ENCODE measurements around the gene RAB17. TPM values are rescaled to one million over a fixed set of nuclear protein-coding genes. Genes with fewer than 3 reads are reported as not detected.

The RAB17 gene
- total and polyA plus RNA-seq, 2 of the 8 experiments (the other 6 are each of a cell fraction or from before 2014, with no cell fraction given): 42.6 to 83.4 TPM

DNA sequence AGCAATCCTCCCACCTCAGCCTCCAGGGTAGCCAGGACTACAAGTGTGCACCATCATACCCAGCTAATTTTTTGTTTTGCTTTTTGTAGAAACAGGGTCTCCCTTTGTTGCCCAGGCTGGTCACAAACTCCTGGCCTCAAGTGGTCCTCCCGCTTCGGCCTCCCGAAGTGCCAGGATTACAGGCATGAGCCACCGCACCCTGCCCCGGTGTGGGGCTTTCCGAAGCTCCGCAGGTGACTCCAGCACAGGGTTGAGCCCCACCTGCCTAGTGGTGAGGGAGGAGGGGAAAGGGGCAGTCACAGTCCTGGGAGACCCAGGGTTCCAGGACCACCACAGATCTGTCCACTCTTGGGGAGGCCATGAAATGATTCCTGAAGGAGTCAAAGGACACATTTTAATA, 19.0 kb downstream of the RAB17 start:
- WGBS, 2 experiments (ENCODE audit: extremely low coverage in 1 of 2, insufficient coverage in 1 of 2, insufficient read length in 1 of 2, insufficient replicate concordance in 2 of 2, low coverage in 1 of 2, low lambda C conversion rate in 2 of 2, missing lambda C conversion rate in 1 of 2): 84% methylated on average over 7 of the region's 7 CpGs; no CpG with 5 or more reads in 1 of the 2 experiments
- Histone ChIP-seq H3K79me2 (ENCODE audit: control insufficient read depth in 1 of 2, insufficient read depth in 2 of 2, low read length in 2 of 2) (no peaks in the 10 kb centered on the region), H2BK20ac (ENCODE audit: low read length) (no peak overlapping the region), H4K20me1 (replicated peaks in 1 of 2; ENCODE audit: control insufficient read depth in 1 of 2, insufficient read depth in 2 of 2, low read length in 2 of 2) (no peaks in the 10 kb centered on the region), H3K18ac (ENCODE audit: extremely low read depth, low read length) (no peak overlapping the region), H3K23ac (ENCODE audit: insufficient read length) (no peak overlapping the region), H2BK5ac (ENCODE audit: low read depth, low read length) (no peak overlapping the region), H3K36me3 (ENCODE audit: control insufficient read depth in 2 of 4, insufficient read depth in 4 of 4, low read length in 3 of 4) (peaks cover 0 to 3% (median 0%) of the 10 kb centered on the region in 4 experiments; a peak in 1 of 8 replicates), H3K4me3 (ENCODE audit: extremely low read depth in 1 of 4, insufficient read depth in 2 of 4, low read depth in 3 of 4, low read length in 4 of 4) (no peak overlapping the region), H3K79me1 (ENCODE audit: low read depth, low read length) (no peaks in the 10 kb centered on the region), H3K9me3 (ENCODE audit: insufficient read depth in 2 of 2, low read depth in 1 of 2, low read length in 1 of 2) (no peaks in the 10 kb centered on the region), H3K4me1 (replicated peaks in 1 of 4; ENCODE audit: control insufficient read depth in 3 of 4, insufficient read depth in 4 of 4, low read length in 3 of 4) (peaks cover 0 to 8% (median 4%) of the 10 kb centered on the region in 4 experiments; a peak in 3 of 7 replicates), H3K4ac (replicated peaks; ENCODE audit: insufficient read length, low read depth, low read length) (no peak overlapping the region), H4K91ac (replicated peaks; ENCODE audit: insufficient read length, low read length) (peak overlapping the region; percentile 15), H4K8ac (ENCODE audit: extremely low read depth, insufficient read depth, low read length) (no peak overlapping the region), H2BK15ac (ENCODE audit: low read length) (no peak overlapping the region), H3K14ac (ENCODE audit: insufficient read length) (no peak overlapping the region), H3K23me2 (ENCODE audit: low read depth, low read length) (no peaks in the 10 kb centered on the region), H3K56ac (replicated peaks; ENCODE audit: insufficient read length, low read depth, low read length) (no peak overlapping the region), H4K5ac (ENCODE audit: insufficient read length, low read depth, low read length) (no peak overlapping the region), H2BK120ac (replicated peaks; ENCODE audit: low read depth, low read length) (no peak overlapping the region), H2AK5ac (ENCODE audit: low read depth, low read length) (no peak overlapping the region), H3K27ac (ENCODE audit: low read depth, low read length) (no peak overlapping the region), H3K4me2 (ENCODE audit: insufficient read depth in 1 of 2, low read depth in 2 of 2, low read length in 2 of 2) (no peak overlapping the region), H2AFZ (ENCODE audit: low read length) (peak overlapping the region; percentile 71; the same call in 1 of the 2 replicates), H2BK12ac (ENCODE audit: low read depth, low read length) (peak overlapping the region; percentile 13; the same call in 1 of the 2 replicates), H3K27me3 (replicated peaks in 1 of 4; ENCODE audit: control insufficient read depth in 3 of 4, extremely low read depth in 1 of 4, insufficient read depth in 3 of 4, low read length in 3 of 4) (no peaks in the 10 kb centered on the region), H3K9ac (replicated peaks in 1 of 4; ENCODE audit: extremely low read depth in 1 of 4, low read depth in 3 of 4, low read length in 3 of 4) (no peak overlapping the region)
- CTCF ChIA-PET (ENCODE audit: partially characterized antibody): interaction anchor here (0.6 to 8.1 kb wide), 67 partner anchors 8 to 537 kb away, joined by 3 to 107 read pairs (median 6); partner anchors contain the start of gene COL6A3
- DNase-seq (ENCODE audit: low read depth in 1 of 2, low spot score in 2 of 2) (no peak), FAIRE-seq (no peak)
- POLR2A ChIA-PET (ENCODE audit: partially characterized antibody): interaction anchor here (0.6 to 3.9 kb wide), 9 partner anchors 12 to 159 kb away, joined by 3 to 27 read pairs (median 4); partner anchors contain the start of gene RAB17
- TF ChIP-seq, protein P1, sequence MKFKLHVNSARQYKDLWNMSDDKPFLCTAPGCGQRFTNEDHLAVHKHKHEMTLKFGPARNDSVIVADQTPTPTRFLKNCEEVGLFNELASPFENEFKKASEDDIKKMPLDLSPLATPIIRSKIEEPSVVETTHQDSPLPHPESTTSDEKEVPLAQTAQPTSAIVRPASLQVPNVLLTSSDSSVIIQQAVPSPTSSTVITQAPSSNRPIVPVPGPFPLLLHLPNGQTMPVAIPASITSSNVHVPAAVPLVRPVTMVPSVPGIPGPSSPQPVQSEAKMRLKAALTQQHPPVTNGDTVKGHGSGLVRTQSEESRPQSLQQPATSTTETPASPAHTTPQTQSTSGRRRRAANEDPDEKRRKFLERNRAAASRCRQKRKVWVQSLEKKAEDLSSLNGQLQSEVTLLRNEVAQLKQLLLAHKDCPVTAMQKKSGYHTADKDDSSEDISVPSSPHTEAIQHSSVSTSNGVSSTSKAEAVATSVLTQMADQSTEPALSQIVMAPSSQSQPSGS (IDR thresholded peaks at IDR 0.05; ENCODE audit: low read length): no peak
- TF ChIP-seq CREB1 (IDR thresholded peaks at IDR 0.05) (no peak), ZNF274 (IDR thresholded peaks at IDR 0.05; ENCODE audit: borderline replicate concordance, extremely low read depth, low read length) (no peak), NANOG (IDR thresholded peaks at IDR 0.05; ENCODE audit: insufficient read depth, low read depth, low read length, poor library complexity, severe bottlenecking) (no peak), SAP30 (IDR thresholded peaks at IDR 0.05; ENCODE audit: insufficient read depth, insufficient replicate concordance, low read length) (no peak), CBX8 (IDR thresholded peaks at IDR 0.05; ENCODE audit: borderline replicate concordance, low read depth, low read length) (no peak), JUN (IDR thresholded peaks at IDR 0.05; ENCODE audit: low read depth, low read length) (no peak), BCL11A (IDR thresholded peaks at IDR 0.05; ENCODE audit: low read depth in 2 of 2, low read length in 2 of 2) (no peak), SRF (IDR thresholded peaks at IDR 0.05; ENCODE audit: low read depth, low read length) (no peak), SP4 (IDR thresholded peaks at IDR 0.05; ENCODE audit: low read length) (no peak), TCF12 (IDR thresholded peaks at IDR 0.05; ENCODE audit: low read depth, low read length) (no peak), POU5F1 (IDR thresholded peaks at IDR 0.05; ENCODE audit: low read depth, low read length) (no peak)

Data from H1 (cell line).